ENCODE results near the gene VWA7.

DNA sequence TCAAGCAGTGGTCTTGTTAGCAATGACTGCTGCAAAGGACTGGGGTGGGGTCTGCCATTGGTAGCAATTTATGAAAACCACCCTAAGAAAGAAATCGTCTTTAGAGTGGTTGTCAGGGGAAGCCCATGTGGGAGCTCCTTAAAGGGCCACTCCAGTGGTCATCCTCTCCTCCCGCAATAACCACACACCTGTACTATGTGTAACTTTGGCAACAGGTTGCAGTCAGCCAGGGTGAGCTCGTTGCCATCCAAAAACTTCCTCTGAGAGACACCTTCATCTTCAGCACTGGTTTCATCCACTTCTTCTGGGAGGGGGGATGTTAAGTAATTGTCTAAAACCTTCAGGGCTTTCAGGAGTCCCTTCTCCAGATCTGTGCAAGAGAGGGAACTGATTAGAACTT, 45.1 kb downstream of the VWA7 start:
- TF ChIP-seq, protein P1, sequence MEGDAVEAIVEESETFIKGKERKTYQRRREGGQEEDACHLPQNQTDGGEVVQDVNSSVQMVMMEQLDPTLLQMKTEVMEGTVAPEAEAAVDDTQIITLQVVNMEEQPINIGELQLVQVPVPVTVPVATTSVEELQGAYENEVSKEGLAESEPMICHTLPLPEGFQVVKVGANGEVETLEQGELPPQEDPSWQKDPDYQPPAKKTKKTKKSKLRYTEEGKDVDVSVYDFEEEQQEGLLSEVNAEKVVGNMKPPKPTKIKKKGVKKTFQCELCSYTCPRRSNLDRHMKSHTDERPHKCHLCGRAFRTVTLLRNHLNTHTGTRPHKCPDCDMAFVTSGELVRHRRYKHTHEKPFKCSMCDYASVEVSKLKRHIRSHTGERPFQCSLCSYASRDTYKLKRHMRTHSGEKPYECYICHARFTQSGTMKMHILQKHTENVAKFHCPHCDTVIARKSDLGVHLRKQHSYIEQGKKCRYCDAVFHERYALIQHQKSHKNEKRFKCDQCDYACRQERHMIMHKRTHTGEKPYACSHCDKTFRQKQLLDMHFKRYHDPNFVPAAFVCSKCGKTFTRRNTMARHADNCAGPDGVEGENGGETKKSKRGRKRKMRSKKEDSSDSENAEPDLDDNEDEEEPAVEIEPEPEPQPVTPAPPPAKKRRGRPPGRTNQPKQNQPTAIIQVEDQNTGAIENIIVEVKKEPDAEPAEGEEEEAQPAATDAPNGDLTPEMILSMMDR (IDR thresholded peaks at IDR 0.05): no peak
- no peak for TF ChIP-seq POLR2A (IDR thresholded peaks at IDR 0.05)
